NCI-H2029 (cell line): ENCODE results near the gene ORC6.
"Not testable (repeated sequence)": the region's sequence is repeated elsewhere in the genome, so short reads cannot be mapped to it uniquely, and the experiment has no call there.

ENCODE experiments used
- DNase-seq: peaks from one replicate; lab custom pipeline; 2025; lab: John Stamatoyannopoulos, UW

Gene ORC6, protein sequence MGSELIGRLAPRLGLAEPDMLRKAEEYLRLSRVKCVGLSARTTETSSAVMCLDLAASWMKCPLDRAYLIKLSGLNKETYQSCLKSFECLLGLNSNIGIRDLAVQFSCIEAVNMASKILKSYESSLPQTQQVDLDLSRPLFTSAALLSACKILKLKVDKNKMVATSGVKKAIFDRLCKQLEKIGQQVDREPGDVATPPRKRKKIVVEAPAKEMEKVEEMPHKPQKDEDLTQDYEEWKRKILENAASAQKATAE

DNA sequence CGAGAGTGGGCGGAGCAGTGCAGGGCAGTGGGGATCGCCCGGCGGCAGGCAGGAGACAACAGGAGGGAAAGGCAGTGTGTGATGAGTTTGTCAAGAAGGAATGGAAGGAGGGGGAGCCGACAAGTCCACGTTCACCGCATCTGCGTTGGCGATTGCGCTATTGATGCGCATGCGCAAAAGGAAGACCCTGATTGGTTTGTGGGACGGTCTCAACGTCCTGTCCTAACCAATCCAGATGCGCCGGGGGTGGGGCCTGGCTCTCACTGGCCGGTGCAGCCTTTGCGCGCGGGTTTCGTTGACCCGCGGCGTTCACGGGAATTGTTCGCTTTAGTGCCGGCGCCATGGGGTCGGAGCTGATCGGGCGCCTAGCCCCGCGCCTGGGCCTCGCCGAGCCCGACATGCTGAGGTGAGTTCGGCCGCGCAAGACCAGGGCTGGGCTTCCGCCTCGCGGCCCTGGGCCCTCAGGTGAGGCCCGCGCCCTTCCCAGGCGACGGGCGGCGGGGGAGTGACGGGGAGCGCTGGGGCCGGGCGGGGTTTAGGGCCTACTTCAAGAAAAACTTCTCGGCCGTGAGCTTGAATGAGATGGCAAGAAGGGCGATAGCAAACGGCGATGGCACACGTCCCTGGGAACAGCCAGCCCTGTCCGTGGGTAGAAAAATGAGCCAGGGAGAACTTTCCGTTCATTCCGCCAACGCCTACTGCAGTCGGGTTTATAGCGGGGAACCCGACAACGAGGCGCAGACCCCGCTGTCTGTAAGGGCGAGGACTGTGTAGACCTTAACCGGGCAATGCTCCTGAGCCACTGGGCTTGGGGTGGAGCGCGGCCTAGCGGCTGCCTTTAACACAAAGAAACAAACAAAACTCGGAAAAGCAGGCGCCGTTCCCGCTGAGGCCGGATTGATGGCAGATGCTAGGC lies at the start of gene ORC6:
Gene ORC6 (plus strand): TSS at position 295 of the 916 bp plus-strand sequence. CDS start 47 bp downstream, at position 342.
- peak; percentile 86 for DNase-seq

DNA sequence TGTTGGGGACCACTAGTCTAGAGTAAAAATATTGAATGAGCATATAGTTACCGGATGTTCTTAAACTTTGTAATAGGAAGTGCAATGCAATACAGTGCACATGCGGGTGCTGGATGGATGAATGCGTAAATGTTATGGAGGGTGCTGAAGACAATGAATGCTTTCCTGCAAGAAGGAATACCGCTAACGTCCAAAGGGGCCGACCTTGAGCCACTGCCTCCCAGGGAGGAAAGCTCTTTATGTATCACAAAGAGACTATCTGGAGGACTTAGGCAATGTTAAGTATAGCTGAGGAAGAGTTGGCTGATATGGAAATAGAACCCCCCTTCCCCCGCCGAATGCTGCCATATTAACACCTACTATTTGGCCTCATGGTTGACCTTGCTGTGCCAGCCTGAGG lies 40.8 kb upstream of the ORC6 start:
- DNase-seq: no peak

DNA sequence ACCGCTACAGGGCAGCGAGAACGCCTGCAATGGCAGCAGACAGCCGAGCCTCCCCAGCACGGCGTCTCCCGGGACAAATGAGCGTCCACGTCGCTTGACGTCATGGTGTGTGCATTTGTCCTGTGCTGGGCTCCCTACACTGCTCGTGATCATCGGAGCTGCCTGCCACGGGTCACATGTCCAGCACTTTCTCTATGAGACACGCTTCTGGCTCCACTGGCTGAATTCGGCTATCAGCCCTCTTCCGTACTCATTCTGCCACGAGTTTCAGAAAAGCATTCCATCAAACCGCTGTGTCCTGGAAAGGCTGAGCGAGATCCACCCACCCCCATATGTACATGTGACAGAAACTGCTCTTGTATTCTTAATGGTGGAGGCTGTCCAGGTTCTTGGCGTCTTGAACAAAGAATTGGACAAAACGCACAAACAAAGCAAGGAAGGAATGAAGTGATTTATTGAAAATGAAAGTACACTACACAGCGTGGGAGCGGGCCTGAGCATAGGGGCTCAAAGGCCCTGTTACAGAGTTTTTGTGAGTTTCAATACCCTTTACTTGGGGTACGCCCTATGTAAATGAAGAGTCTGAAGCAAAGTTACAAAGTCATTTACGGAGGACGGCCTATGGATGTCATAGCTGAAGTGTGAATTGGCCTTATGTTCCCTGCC lies 39.7 kb upstream of the ORC6 start:
- DNase-seq: no peak

DNA sequence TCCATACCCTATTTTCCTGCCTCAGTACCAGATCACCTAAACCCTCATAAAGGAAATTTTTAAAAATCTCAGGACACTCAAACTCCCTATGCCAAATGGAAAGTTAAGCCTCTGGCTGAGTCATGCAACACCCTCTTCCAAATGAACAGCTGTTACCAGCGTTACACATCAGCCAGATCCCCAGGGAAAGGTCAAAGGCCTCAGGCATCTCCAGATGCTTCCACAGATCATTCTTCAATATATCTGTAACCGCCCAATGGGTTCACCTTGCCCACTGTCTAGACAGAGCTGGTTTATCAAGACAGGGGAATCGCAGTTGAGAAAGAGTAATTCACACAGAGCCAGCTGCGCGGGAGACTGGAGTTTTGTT lies 39.2 kb upstream of the ORC6 start:
- DNase-seq: no peak

DNA sequence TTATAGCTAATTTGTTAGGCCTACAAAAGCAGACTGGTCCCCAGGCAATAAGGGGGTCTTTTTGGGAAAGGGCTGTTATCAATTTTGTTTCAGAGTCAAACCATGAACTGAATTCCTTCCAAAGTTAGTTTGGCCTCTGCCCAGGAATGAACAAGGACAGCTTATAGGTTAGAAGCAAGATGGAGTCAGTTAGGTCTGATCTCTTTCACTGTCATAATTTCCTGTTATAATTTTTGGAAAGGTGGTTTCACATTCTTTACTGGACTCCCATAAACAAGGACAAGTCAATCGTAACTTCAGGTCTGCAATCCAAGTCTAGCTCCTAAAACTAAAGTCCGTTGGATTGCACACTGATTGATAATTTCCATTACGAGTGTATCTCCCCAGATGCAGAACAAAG lies 38.2 kb upstream of the ORC6 start:
- DNase-seq: no peak

DNA sequence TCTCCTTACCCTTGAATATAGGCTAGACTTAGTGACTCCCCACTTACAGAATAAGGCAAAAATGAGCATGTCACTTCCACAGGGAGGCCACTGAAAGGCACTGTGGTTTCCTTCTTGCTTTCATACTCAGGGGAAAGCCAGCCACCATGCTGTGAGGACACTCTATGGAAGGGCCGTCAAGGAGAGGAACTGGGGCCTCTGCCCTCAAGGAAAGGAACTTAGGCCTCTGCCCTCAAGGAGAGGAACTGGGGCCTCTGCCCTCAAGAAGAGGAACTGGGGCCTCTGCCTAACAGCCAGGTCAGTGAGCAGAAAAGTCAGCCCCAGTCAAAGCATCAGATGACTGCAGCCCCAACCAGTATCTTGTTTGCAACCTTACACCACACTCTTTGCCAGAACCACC lies 30.5 kb upstream of the ORC6 start:
- no peak for DNase-seq

DNA sequence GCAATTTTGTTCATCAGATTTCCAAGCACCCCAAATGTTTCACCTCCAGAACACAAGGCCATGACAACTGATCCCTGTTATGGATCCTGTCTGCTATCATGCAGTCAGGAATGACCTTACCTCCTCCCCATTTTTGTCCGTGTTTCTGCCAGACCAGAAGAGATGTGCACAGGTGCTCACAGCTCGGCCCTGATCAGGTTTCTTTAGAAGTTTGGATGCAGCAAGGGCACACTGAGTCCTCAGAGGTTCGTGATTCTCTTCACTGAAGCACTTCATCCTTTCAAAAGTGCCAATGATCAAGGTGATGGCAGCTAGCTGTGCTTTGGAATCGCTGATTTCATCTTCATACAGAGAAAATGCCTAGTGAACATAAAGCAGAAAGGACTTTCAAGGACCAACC lies 27.3 kb upstream of the ORC6 start:
- no peak for DNase-seq

DNA sequence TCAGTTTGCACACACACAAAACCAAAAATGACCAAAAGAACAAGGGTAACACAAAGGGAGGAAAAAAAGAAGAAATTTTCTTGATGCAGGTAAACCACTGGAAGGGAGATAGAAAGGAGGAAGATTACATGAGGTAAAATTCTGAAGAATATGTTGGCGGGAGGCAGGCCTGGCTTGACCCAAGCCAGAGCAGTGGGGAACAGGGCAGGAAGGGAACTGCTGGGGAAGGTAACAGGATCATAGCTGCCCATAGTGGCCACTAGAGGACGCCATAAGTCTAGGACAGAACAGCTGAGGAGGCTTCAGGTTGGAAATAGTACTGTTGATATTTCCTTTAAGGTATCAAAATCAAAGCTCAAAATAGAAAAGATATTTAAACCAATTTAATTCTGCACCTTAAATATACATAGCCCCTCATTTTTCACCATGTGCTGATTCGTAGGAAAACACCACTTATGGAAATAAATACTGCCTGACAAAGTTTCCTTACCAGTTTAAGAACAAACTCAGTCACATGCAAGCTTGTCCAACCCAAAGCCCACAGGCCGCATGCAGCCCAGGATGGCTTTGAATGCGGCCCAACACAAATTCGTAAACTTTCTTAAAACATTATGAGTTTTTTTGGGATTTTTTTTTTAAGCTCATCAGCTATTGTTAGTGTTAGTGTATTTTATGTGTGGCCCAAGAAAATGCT lies 16.0 kb upstream of the ORC6 start:
- peak; percentile 31 for DNase-seq

DNA sequence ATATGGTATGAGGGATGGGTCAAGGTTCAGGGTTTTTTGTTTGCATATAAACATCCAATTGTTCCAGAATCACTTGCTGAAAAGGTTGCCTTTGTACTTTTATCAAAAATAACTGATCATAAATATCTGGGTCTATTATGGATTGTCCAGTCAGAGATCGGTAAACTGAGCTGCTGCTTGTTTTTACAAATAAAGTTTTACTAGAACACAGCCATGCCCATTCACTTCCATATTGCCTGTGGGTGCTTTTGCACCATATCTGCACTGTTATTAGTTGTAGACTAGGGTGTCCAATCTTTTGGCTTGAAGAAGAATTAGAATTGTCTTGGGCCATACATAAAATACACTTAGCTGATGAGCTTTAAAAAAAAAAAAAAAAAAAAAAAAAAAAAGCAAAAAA lies 11.5 kb upstream of the ORC6 start:
- not testable (repeated sequence) for DNase-seq

DNA sequence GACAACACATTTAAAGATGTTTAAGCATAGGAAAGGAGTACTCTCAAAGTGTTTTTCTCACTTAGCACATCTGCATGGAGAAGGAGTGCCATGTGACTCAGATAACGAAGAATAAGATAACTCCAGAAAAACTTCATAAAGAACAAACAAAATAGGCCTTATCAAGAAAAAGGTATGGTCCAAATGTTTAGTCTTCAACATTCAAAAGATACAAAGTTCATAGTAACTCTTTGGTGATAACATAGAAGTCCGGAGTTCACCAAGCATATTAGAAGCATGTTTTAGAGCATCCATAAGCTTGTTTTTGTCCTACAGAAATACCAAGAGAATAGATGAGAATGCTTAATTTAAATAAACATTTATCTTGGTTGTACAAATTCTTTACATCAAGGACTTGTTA lies 7.6 kb upstream of the ORC6 start:
- not testable (repeated sequence) for DNase-seq

DNA sequence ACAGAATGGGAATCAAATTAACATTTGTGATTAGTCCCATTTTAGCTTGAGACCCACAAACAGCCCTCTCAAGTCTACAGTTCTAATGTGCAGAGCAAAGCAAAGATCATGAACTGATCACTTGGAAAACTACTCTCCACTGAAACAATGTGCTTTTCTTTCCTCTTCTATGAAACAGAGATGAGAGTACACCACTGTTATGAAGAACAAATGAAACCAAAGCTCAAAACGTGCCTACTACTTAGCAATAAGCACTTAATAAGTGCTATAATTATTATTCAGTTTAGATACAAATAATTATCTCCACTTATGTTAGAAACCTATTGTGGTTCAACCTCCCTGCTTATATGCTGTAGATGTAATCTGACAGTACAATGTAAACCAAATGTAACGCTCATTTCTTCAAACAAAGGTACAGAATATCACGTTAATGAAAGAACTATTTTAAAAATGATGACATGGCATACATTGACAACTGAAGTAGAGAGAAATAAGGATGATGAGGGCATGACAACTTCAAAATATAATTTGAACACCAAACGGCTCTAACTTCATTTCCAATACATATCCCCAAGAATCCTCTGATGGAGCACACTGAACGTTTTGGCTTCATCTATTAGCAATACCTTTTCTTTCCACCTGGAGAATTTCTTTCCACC lies 2.5 kb upstream of the ORC6 start:
- DNase-seq: no peak

DNA sequence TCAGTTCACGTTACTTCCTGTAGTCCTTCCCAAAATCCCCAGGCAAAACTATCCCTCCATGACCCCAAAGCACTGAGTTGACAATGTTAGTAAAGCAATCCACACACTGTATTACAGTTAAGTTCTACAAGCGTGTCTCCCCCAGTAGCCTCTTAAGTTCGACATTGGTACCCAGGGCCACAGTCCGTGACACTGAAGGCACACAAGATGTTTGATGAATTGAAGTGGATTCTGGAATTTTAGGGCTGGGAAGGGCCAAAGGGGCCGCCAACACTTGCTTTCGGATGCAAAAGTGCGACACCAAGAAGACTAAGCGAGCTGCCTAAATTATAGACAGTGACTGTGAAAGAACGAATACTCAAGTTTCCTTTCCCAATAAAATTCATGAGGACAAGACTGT lies 2.0 kb upstream of the ORC6 start:
- no peak for DNase-seq

DNA sequence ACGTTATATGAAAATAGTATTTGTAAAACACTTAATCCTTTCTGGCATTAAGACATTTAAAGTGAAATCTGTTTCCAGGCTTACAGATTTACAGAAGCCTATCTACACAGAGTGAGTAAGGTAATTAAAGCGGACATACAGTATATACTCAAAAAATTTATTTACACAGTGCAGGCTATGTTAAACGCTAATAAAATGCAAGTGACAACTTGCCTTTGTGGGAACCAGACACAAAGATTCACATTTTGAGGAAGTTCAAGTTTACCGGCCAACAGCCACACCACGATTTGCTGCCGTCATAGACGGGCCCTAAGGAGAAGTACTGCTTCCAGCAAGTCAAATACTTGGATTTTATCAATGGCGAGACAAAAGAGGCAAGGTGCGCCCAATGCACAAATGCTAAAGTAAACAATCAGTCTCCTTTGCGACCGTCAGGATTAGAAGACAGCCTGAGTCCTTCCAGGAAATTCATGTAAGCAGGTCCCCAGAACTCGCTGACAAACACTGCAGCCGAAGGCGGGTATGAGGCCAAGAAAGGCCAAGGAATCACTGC lies 1.3 kb upstream of the ORC6 start:
- no peak for DNase-seq

DNA sequence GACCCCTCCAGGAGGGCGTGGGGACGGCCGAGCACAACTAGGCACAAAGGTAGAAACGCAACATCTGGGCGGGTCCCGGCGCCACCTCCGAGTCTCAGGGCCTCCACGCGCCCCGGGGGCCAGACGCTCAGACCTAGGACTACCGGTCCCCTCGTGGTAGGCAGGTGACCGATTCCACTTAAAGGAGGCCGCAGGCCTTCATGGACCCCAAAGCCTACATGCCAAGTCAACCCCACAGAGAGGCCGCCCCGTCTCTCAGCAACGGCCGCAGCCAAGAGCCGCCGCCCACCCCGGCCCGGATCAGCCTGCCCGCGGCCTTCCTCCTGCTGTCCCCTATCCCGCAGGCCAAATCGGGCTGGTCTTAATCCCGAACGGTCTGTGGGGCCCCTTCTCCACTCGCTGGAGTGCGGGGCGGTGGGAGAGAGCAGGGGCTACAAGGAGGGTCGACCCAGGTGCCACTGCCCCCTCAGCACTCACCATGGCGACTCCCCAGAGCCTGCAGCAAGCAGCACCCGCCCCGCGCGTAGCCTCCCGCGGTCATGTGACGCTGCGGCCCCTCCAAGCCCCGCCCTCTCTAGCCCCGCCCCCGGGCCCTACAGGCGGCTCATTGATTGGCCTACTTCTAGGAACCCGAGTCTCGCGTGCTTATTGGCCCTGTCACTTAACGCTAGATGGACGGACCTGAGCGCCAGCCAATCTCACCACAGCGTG lies 650 bp upstream of the ORC6 start, which contains the start of gene VPS35:
Gene VPS35 (minus strand): TSS at position 525 of the 711 bp plus-strand sequence. CDS start 45 bp downstream, at position 480.
- peak; percentile 93 for DNase-seq

DNA sequence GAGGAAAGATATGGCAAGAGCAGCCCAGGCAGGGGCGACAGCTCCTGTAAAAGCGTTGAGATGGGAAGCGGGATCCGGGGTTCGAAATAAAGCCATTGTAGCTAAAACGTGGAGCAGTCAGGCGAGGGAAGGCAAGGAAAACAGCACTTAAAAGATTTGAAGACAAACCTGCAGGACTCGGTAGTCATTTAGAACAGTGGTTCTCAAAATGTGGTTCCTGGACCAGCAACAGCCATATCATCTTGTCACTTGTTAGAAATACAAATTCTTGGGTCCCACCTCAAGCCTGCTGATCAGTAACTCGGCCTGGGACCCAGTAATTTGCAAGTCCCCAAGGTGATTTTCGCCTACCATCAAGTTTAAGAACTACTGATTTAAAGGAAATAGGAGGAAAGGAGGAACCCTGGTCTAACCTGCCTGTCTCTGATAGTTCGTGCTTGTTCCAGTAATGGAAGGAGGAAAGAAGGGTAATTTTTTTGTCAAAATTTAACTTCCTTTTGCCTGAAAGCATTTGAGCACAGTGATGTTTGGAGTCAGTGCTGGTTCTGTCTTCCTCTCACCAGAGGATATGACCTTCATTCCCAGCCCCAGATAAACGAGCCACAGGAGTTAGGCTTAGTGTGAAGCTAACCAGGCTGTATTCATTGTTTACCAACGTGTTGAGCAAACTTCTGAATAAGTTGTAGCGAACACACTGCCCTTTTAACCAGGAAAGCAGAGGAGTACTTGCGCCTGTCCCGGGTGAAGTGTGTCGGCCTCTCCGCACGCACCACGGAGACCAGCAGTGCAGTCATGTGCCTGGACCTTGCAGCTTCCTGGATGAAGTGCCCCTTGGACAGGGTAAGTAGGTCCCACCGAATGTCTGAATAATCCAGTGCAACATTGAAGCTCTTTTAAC lies 1.1 kb downstream of the ORC6 start:
- DNase-seq: no peak

DNA sequence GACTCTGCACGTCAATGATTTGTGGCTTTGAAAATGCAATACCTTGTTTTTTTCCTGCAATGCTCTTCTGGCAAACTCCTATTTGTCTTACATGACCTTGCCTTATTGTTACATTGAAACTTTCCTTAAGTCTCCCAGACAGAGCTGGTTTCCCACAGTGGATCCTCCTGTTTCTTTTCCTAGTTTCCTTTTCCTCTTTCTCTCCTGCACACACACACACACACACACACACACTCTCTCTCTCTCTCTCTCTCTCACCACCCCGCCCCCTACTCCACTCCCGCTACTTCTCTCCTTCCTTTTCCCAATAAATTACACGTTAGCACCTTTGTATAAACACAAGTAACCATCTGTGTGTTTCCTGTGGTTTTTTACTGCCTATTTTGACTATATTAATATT lies 2.3 kb downstream of the ORC6 start:
- DNase-seq: no peak

DNA sequence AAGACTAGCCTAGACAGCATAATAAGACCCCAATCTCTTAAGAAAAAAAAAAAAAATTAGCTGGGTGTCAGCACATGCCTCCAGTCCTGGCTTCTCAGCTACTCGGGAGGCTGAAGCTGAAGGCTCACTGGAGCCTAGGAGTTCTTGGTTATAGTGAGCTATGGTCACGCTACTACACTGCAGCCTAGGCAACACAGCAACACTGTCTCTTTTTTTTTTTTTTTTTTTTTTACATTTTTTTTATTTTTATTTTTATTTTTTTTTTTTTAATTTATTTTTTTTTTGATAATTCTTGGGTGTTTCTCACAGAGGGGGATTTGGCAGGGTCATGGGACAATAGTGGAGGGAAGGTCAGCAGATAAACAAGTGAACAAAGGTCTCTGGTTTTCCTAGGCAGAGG lies 4.1 kb downstream of the ORC6 start:
- DNase-seq: no peak

DNA sequence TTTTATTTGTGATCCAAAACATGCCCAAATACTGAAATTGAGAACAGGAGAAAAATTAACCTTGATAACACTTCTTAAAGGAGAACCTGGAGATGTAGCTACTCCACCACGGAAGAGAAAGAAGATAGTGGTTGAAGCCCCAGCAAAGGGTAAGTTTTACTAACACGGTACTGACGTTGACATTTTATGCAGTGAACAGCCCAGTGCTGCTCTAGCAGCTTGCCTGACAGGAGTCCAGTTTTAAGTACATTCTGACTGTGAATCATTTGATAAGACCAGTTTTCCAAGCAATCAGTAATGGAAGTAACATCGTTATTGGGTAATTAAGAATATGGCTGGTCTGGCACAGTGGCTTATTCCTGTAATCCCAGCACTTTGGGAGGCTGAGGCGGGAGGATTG lies 6.5 kb downstream of the ORC6 start:
- DNase-seq: no peak

DNA sequence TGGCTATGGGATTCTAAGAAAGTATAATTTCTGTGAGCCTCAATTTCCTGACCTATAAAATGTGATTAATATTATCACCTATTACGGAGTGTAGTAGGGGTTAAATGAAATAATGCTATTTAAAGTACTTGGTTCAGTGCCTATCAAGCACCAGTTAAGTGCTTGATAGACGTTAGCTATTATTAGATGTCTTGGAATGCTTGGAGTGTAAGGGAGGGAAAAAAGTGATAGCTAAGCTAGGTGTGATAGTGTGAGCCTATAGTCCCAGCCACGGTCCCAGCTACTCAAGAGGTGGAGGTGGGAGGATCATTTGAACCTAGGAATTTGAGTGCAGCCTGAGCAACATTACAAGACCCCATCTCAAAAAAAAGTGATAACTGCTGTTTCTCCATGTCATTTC lies 7.5 kb downstream of the ORC6 start:
- DNase-seq: no peak

DNA sequence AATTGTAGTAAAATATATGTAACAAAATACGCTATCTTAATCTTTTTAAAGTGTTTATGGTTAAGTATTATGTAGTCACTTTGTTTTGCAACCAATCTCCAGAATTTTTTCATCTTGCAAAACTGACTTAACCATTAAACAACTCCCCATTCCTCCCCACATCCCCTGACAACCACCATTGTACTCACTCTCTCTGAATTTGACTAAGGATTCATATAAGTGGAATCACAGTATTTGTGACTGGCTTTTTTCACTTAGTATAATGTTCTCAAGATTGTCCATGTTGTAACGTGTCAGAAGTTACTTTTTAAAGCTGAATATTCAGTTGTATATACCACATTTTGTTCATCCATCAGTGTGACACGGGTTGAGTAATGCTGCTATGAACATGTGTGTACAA lies 10.6 kb downstream of the ORC6 start:
- DNase-seq: no peak
